ENCODE results near the gene ZNF672. TPM values are rescaled to one million over a fixed set of nuclear protein-coding genes. Genes with fewer than 3 reads are reported as not detected.

ZNF672 gene
- total RNA-seq, 1 donor from 2014 or later, result 44.4 TPM

- peak overlapping the region; percentile 90 for H3K4me3 Mint-ChIP-seq
- no peak overlapping the region for H3K27ac Mint-ChIP-seq (ENCODE audit: unreplicated experiment)
- no peak for TF ChIP-seq CTCF (conservative IDR thresholded peaks at IDR 0.05)
- no peak for DNase-seq (ENCODE audit: low read depth, low spot score)
- H3K4me1 Mint-ChIP-seq, result peaks cover 26% of the 10 kb centered on the region
- peaks cover 7% of the 10 kb centered on the region for H3K27me3 Mint-ChIP-seq (ENCODE audit: low read depth)
- peaks cover 12% of the 10 kb centered on the region for H3K36me3 Mint-ChIP-seq (ENCODE audit: low read depth)
- H3K9me3 Mint-ChIP-seq, result no peaks in the 10 kb centered on the region
These were observed 17.6 kb downstream of the ZNF672 start for GRCh38 chr1:248855580-248855979.

GRCh38 chr1:248856176-248856575, 18.2 kb downstream of the ZNF672 start:
- peaks cover 10% of the 10 kb centered on the region for H3K27me3 Mint-ChIP-seq (ENCODE audit: low read depth)
- H3K4me3 Mint-ChIP-seq, result peak overlapping the region; percentile 90
- H3K27ac Mint-ChIP-seq (ENCODE audit: unreplicated experiment), result no peak overlapping the region
- H3K4me1 Mint-ChIP-seq, result peaks cover 26% of the 10 kb centered on the region
- no peak for DNase-seq (ENCODE audit: low read depth, low spot score)
- peaks cover 12% of the 10 kb centered on the region for H3K36me3 Mint-ChIP-seq (ENCODE audit: low read depth)
- H3K9me3 Mint-ChIP-seq, result no peaks in the 10 kb centered on the region
- no peak for TF ChIP-seq CTCF (conservative IDR thresholded peaks at IDR 0.05)

- no peak for DNase-seq (ENCODE audit: low read depth, low spot score)
- Mint-ChIP-seq H3K27me3 (ENCODE audit: low read depth) (peaks cover 20% of the 10 kb centered on the region), H3K4me3 (peak overlapping the region; percentile 90), H3K4me1 (peaks cover 26% of the 10 kb centered on the region), H3K36me3 (ENCODE audit: low read depth) (peaks cover 12% of the 10 kb centered on the region), H3K9me3 (no peaks in the 10 kb centered on the region), H3K27ac (ENCODE audit: unreplicated experiment) (no peak overlapping the region)
- TF ChIP-seq CTCF (conservative IDR thresholded peaks at IDR 0.05), result no peak
These were observed 19.2 kb downstream of the ZNF672 start for GRCh38 chr1:248857201-248857600.

- Mint-ChIP-seq H3K4me1 (peaks cover 30% of the 10 kb centered on the region), H3K9me3 (no peaks in the 10 kb centered on the region), H3K36me3 (ENCODE audit: low read depth) (peaks cover 12% of the 10 kb centered on the region), H3K27ac (ENCODE audit: unreplicated experiment) (peak overlapping the region; percentile 98), H3K27me3 (ENCODE audit: low read depth) (peaks cover 25% of the 10 kb centered on the region), H3K4me3 (peak overlapping the region; percentile 90)
- TF ChIP-seq CTCF (conservative IDR thresholded peaks at IDR 0.05), result no peak
- no peak for DNase-seq (ENCODE audit: low read depth, low spot score)
These were observed 19.7 kb downstream of the ZNF672 start for GRCh38 chr1:248857749-248858095.

- H3K36me3 Mint-ChIP-seq (ENCODE audit: low read depth), result peaks cover 12% of the 10 kb centered on the region
- DNase-seq (ENCODE audit: low read depth, low spot score), result peak; percentile 55
- H3K4me1 Mint-ChIP-seq, result peaks cover 34% of the 10 kb centered on the region
- peak; percentile 54 for TF ChIP-seq CTCF (conservative IDR thresholded peaks at IDR 0.05)
- H3K9me3 Mint-ChIP-seq, result no peaks in the 10 kb centered on the region
- peak overlapping the region; percentile 98 for H3K27ac Mint-ChIP-seq (ENCODE audit: unreplicated experiment)
- H3K27me3 Mint-ChIP-seq (ENCODE audit: low read depth), result peaks cover 30% of the 10 kb centered on the region
- peak overlapping the region; percentile 90 for H3K4me3 Mint-ChIP-seq
These were observed 20.3 kb downstream of the ZNF672 start for GRCh38 chr1:248858096-248858890.
